Right atrium auricular region (tissue), 2 donors: ENCODE results near the gene OPRL1. TPM values are rescaled to one million over a fixed set of nuclear protein-coding genes. Genes with fewer than 3 reads are reported as not detected.

Source experiments
- DNase-seq: peaks from one replicate; pipeline ENCODE4 v3.0.0-alpha.2; 2019; ENCODE audit warnings: low spot score
- H3K27ac ChIP-seq, 2 donors: fragments of 200-600 bp; sonication (generic); 1 replicate in 1 of 2; 2 replicates in 1 of 2; pipeline ENCODE4 v1.5.1; 2016 to 2019
- H3K27me3 ChIP-seq, 2 donors: fragments of 200-600 bp; sonication (generic); one replicate each; pipeline versions ENCODE4 v1.5.1 to v1.6.0; 2017 to 2019
- H3K36me3 ChIP-seq: fragments of 200-600 bp; sonication (generic); one replicate; pipeline ENCODE4 v1.5.1; 2016
- H3K4me1 ChIP-seq, 2 donors: fragments of 200-600 bp; sonication (generic); one replicate each; pipeline versions ENCODE4 v1.5.1 to v1.6.0; 2017 to 2019
- H3K4me3 ChIP-seq, 2 donors: fragments of 200-600 bp; sonication (generic); 1 replicate in 1 of 2; 2 replicates in 1 of 2; pipeline ENCODE4 v1.5.1; 2017 to 2019; ENCODE audit warnings: mild to moderate bottlenecking in 1 of 2, moderate library complexity in 1 of 2
- H3K9me3 ChIP-seq, 2 donors: fragments of 200-600 bp; sonication (generic); one replicate each; pipeline ENCODE4 v1.5.1; 2019
- CTCF ChIP-seq, 2 donors: fragments of 200-600 bp; sonication (generic); IDR thresholded peaks; one replicate each; pipeline ENCODE4 v1.5.1; 2019; ENCODE audit warnings: antibody characterized with exemption in 2 of 2
- total RNA-seq, 2 donors: library from RNA; depleted of rRNA; stranded (reverse); fragments of >200 nt; gene quantifications; one replicate each; pipeline ENCODE4 v1.1.0, GENCODE V29; 2016

The OPRL1 gene
- total RNA-seq, 2 donors from 2014 or later = 0.75 to 1.4 TPM

DNA sequence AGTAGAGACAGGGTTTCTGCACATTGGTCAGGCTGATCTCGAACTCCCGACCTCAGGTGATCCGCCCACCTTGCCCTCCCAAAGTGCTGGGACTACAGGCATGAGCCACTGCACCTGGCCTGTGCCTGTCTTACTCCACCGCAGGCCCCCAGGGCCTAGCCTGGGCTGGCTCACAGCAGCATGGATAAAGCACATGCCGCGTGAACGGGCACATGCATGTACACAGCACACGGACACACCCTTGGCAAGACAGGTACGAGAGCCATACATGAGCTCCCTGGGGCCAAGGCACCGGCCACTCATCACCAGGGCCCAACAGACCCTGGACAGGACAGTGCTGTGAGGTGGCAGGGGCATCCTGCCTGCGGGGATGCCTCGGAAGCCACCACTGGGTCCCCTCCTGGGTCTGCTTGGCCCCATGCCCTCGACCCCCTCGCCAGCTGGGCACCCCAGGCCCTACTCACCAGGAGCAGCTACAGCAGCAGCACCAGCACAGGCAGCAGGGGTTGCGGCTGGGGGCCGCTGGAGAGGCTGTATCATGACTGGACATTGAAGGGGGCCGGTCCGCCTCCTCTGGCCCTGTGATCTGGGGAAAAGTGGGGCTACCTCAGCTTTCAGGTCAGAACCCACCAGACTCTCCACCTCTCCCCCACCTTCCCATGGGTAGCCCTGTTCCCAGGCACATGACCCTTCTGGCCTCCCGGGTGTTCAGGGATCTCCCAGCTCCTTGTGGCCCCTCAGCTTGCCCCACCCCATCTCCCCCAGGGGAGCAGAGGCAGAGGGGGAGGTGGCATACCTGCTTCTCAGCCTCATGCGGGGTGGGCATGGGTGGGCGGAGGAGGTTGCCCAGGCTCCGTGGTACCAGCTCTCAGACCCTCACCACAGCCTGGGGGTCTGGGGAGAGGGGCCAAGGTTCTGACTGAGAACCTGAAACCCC, 3.6 kb upstream of the OPRL1 start:
- H3K9me3 ChIP-seq = no peaks in the 10 kb centered on the region
- no peaks in the 10 kb centered on the region for H3K27me3 ChIP-seq
- H3K4me1 ChIP-seq = peaks cover 0 to 33% of the 10 kb centered on the region in 2 donors
- H3K27ac ChIP-seq = no peak overlapping the region
- no peak for DNase-seq
- H3K4me3 ChIP-seq = no peak overlapping the region
- no peak for TF ChIP-seq CTCF (IDR thresholded peaks at IDR 0.05)
- peaks cover 16% of the 10 kb centered on the region for H3K36me3 ChIP-seq

DNA sequence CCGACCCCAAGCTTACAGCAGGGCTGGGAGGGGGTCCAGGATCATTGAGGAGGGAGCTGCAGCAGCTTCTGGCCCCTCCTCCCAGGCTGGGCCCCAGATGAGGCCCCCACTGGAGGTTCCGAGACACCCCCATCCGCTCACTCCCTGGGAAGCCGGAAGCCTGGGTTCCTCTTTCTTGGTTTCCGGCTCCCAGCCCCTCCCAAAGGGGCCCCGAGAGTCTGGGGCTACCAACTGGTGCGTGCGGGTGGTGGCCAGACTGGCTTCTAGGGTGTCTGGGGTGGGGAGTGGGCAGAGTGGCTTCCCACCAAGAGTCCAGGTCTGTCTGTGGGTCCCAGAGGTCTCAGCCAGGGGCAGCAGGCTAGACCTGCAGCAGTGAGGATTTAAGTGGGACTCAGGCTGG, 2.8 kb upstream of the OPRL1 start:
- Histone ChIP-seq H3K9me3 (no peaks in the 10 kb centered on the region), H3K27ac (no peak overlapping the region), H3K27me3 (no peaks in the 10 kb centered on the region), H3K4me3 (peak overlapping the region in 1 of 2 donors; percentile 16), H3K4me1 (peaks cover 0 to 39% of the 10 kb centered on the region in 2 donors), H3K36me3 (peaks cover 16% of the 10 kb centered on the region)
- no peak for DNase-seq
- TF ChIP-seq CTCF (IDR thresholded peaks at IDR 0.05) = no peak

DNA sequence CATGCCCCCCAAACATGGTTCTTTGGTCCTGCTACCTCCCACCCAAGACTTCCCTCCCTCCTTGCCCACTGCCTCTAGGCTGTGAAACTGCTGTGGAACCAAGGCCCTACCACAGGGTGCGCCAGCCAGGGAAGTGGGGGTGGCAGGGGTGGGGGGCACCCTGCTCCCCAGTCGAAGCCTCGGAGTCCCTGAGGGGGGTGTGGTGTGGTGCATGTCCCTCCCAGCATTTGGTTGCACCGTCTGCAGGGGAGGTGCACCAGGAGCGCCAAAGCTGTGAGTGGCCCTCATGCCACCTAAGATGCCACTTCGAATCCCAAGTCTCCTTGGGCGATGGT, 2.4 kb upstream of the OPRL1 start:
- Histone ChIP-seq H3K27ac (no peak overlapping the region), H3K4me3 (peak overlapping the region in 1 of 2 donors; percentile 16)

DNA sequence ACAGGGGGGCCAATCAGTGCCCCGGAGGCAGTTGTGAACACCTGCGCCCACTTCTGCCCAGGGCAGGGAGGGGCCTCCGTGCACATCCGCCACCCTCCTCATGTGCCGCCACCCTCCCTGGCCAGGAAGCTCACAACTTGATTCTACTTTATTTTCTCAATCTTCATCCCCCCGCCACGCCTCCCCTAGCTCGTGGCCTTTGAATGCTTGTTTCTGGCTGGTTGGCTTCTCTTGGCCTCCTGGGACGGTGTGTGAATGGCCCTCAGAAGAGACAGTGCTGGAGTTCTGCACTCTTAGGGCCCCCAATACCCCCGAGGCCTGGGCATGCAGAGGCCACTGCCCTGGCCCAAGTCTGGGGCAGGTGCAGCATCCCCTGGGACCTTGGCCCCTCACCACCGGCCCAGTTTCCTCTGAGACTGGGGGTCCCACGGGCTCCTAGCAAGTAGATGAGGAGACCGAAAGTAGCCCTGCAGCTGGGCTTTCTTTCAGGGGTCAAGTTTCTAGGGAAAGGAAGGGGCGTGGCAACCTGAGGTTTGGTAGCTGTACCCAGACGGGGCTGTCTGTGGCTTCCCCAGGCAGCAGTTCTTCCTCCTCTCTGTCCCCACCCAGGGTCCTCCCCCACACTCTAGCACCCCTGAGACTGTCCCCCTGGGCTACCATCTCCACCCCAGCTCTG, 1.9 kb upstream of the OPRL1 start:
- Histone ChIP-seq H3K27me3 (no peaks in the 10 kb centered on the region), H3K4me1 (peaks cover 0 to 48% of the 10 kb centered on the region in 2 donors), H3K36me3 (peaks cover 10% of the 10 kb centered on the region), H3K9me3 (no peaks in the 10 kb centered on the region), H3K4me3 (peak overlapping the region; percentile 72 to 84), H3K27ac (no peak overlapping the region)
- TF ChIP-seq CTCF (IDR thresholded peaks at IDR 0.05) = no peak
- DNase-seq = no peak

More for the DNA sequence above, 2.4 kb upstream of the OPRL1 start:
- Histone ChIP-seq H3K4me1 (peaks cover 0 to 43% of the 10 kb centered on the region in 2 donors), H3K27me3 (no peaks in the 10 kb centered on the region), H3K36me3 (peaks cover 14% of the 10 kb centered on the region), H3K9me3 (no peaks in the 10 kb centered on the region)
- TF ChIP-seq CTCF (IDR thresholded peaks at IDR 0.05) = no peak
- DNase-seq = no peak

DNA sequence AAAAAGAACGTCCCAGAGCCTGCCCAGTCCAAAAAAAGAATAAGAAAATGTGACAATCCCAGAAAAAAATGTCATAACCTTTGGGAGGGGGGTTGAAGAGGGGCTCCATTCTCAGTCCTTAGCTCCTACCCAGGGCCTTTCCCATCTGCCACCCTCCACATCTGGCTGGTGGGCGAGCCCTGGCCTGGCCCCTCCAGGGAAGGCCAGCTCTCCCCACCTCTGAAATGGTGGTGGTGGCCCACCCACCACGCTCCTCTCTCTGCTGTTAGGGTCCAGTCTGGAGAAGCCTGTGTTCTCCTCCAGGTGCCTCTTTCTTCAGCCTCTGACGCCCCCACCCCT, 979 bp upstream of the OPRL1 start:
- peaks cover 3% of the 10 kb centered on the region for H3K36me3 ChIP-seq
- H3K4me1 ChIP-seq = peaks cover 0 to 56% of the 10 kb centered on the region in 2 donors
- H3K4me3 ChIP-seq = peak overlapping the region; percentile 72 to 84
- no peaks in the 10 kb centered on the region for H3K27me3 ChIP-seq
- peak overlapping the region; percentile 79 to 88 for H3K27ac ChIP-seq
- TF ChIP-seq CTCF (IDR thresholded peaks at IDR 0.05) = no peak
- no peaks in the 10 kb centered on the region for H3K9me3 ChIP-seq
- no peak for DNase-seq
